Subcutaneous abdominal adipose tissue (tissue), 5 donors: ENCODE results near the gene CEP78.

Experiments used
- H3K27ac ChIP-seq: one replicate; pipeline ENCODE4 v1.7.0; 2013; ENCODE audit warnings: low read depth, mild to moderate bottlenecking, inconsistent platforms, low read length, moderate library complexity
- H3K27me3 ChIP-seq, 5 donors: one replicate each; pipeline ENCODE4 v1.7.0; 2013; ENCODE audit warnings: low read length in 5 of 5, inconsistent platforms in 1 of 5; ENCODE audit not compliant: control insufficient read depth in 5 of 5, insufficient read depth in 4 of 5
- H3K36me3 ChIP-seq, 5 donors: one replicate each; pipeline ENCODE4 v1.7.0; 2013; ENCODE audit warnings: low read length in 5 of 5; ENCODE audit not compliant: control insufficient read depth in 5 of 5, insufficient read depth in 5 of 5
- H3K4me1 ChIP-seq, 5 donors: one replicate each; pipeline ENCODE4 v1.7.0; 2013; ENCODE audit warnings: low read length in 5 of 5, mild to moderate bottlenecking in 3 of 5, moderate library complexity in 1 of 5; ENCODE audit not compliant: control insufficient read depth in 5 of 5, insufficient read depth in 5 of 5
- H3K4me3 ChIP-seq, 5 donors: one replicate each; pipeline ENCODE4 v1.7.0; 2013; ENCODE audit warnings: low read length in 5 of 5, low read depth in 1 of 5
- H3K9ac ChIP-seq, 5 donors: one replicate each; pipeline ENCODE4 v1.7.0; 2013; ENCODE audit warnings: low read length in 5 of 5, mild to moderate bottlenecking in 4 of 5, moderate library complexity in 3 of 5
- H3K9me3 ChIP-seq, 5 donors: one replicate each; pipeline ENCODE4 v1.7.0; 2013; ENCODE audit warnings: low read length in 5 of 5; ENCODE audit not compliant: control insufficient read depth in 5 of 5
- donor health status: healthy.
- donor health status: healthy.
- donor health status: healthy.
- donor health status: healthy.
- donor health status: healthy.

Gene CEP78

DNA sequence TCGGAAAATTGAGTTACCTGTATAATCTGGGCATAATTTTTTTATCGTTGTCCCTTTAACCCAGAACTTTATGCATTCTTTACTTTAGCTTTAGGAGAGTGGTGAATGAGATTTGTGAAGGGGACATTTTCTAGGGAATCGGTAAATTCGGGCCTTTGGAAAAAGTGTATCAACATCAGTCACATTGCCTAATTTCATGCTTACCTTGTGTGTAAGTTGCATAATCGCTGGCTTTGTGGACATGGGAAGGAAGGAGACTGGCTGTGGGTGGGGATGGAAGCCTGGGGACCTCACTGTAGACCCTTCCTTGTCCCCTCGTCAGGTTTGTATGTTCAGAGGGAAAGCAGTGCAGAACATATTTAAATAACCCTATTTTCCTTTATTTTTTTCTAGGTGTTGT is 64.3 kb downstream of the CEP78 start:
- peaks cover 0 to 11% (median 3%) of the 10 kb centered on the region in 5 donors for H3K27me3 ChIP-seq
- H3K9me3 ChIP-seq: no peaks in the 10 kb centered on the region
- H3K4me3 ChIP-seq: no peak overlapping the region
- peaks cover 2 to 30% (median 26%) of the 10 kb centered on the region in 5 donors for H3K4me1 ChIP-seq
- no peak overlapping the region for H3K9ac ChIP-seq
- no peaks in the 10 kb centered on the region for H3K36me3 ChIP-seq
- H3K27ac ChIP-seq: no peak overlapping the region

DNA sequence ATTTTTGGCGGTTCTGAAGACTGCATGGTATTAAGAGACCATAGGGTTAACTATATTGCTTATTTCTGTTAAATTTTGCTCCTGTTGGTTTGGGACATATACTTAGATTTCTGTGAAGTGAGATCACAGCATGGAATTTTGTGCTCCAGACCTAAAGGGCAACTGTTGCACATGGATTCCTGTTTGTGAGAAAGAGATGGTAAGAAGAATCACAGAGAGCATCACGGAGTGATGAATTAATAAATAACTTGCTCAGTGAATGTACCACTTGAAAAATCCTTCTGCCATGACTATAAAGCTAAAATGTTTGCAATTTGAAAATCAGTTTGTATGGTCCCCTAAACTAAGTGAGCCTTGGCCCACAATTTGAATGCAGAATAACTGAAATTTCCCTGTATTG is 65.6 kb downstream of the CEP78 start:
- Histone ChIP-seq H3K36me3 (no peaks in the 10 kb centered on the region), H3K4me3 (no peak overlapping the region), H3K27me3 (peaks cover 0 to 11% (median 3%) of the 10 kb centered on the region in 5 donors), H3K27ac (no peak overlapping the region), H3K9ac (no peak overlapping the region), H3K4me1 (peaks cover 2 to 22% (median 19%) of the 10 kb centered on the region in 5 donors), H3K9me3 (no peaks in the 10 kb centered on the region)

GRCh38 chr9:78303377-78304062 is 67.6 kb downstream of the CEP78 start:
- no peak overlapping the region for H3K9ac ChIP-seq
- H3K4me1 ChIP-seq: peaks cover 0 to 12% (median 5%) of the 10 kb centered on the region in 5 donors
- no peaks in the 10 kb centered on the region for H3K36me3 ChIP-seq
- no peak overlapping the region for H3K4me3 ChIP-seq
- no peak overlapping the region for H3K27ac ChIP-seq
- H3K9me3 ChIP-seq: no peaks in the 10 kb centered on the region
- peaks cover 0 to 4% (median 0%) of the 10 kb centered on the region in 5 donors for H3K27me3 ChIP-seq

GRCh38 chr9:78304357-78304756 is 68.5 kb downstream of the CEP78 start:
- peaks cover 0 to 12% (median 5%) of the 10 kb centered on the region in 5 donors for H3K4me1 ChIP-seq
- peaks cover 0 to 4% (median 0%) of the 10 kb centered on the region in 5 donors for H3K27me3 ChIP-seq
- no peaks in the 10 kb centered on the region for H3K36me3 ChIP-seq
- H3K4me3 ChIP-seq: no peak overlapping the region
- H3K27ac ChIP-seq: no peak overlapping the region
- H3K9me3 ChIP-seq: no peaks in the 10 kb centered on the region
- no peak overlapping the region for H3K9ac ChIP-seq

DNA sequence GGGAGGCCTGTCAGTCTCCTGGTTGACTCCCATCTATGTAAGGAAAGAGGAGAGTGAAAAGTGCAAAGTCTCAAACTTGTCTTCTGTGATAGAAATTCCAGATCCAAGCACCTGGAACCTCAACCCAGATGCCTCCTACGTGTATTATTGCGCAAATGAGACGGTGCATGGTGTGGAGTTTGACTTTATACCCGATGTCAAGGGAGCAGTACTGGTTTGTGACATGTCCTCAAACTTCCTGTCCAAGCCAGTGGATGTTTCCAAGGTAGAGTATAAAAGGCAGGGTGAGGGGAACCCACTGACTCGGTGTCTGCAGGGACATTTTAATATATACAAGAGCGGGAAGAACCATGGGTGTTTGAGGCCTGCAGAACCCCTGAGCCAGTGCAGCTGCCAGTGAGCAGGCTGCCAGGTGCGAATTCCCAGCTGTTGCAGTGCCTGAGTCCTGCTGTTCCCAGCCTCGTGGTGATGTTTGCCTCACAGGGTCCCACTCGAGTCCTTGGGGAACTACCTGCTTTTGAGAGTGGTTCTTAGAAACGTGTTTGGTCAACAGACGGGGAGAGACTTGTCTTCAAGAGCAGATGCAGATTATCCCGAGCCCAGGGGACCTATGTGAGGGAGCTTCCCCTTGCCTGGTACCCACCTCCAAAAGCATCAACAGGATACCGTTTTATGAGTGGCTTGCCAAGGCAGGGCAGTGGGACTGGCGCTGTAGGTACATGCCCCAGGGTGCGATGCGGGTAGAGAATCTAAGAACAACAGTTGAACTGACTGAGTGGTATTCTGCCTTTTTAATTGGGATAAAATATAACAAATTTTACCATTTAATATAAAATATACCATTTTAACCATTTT is 70.6 kb downstream of the CEP78 start:
- Histone ChIP-seq H3K4me3 (no peak overlapping the region), H3K36me3 (peaks cover 0 to 2% (median 0%) of the 10 kb centered on the region in 5 donors), H3K27me3 (no peaks in the 10 kb centered on the region), H3K9ac (no peak overlapping the region), H3K9me3 (no peaks in the 10 kb centered on the region), H3K4me1 (peaks cover 0 to 12% (median 5%) of the 10 kb centered on the region in 5 donors), H3K27ac (no peak overlapping the region)

DNA sequence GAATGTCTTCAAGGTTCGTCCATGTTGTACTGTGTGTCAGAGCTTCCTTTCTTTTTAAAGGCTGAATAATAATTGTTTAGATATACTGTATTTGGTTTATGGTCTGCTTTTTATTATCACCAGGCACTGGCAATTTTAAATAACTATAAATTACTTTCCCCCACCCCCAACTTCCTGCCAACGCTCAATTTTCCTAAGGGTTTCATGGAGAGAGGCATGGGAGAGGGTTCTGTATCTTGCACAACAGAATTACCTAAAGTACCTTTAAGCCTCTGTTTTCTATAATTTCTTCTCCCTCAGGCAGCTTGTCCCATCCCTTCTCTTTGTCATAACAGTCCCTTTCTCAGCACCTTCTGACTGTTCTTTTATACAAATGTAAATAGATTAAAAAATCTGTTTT is 71.5 kb downstream of the CEP78 start:
- Histone ChIP-seq H3K9ac (no peak overlapping the region), H3K4me1 (peaks cover 0 to 12% (median 5%) of the 10 kb centered on the region in 5 donors), H3K27me3 (no peaks in the 10 kb centered on the region), H3K4me3 (no peak overlapping the region), H3K9me3 (no peaks in the 10 kb centered on the region), H3K27ac (no peak overlapping the region), H3K36me3 (peaks cover 0 to 2% (median 0%) of the 10 kb centered on the region in 5 donors)

- Histone ChIP-seq H3K4me1 (peaks cover 0 to 10% (median 5%) of the 10 kb centered on the region in 5 donors), H3K9me3 (no peaks in the 10 kb centered on the region), H3K27ac (no peak overlapping the region), H3K4me3 (no peak overlapping the region), H3K27me3 (no peaks in the 10 kb centered on the region), H3K36me3 (peaks cover 0 to 2% (median 0%) of the 10 kb centered on the region in 5 donors), H3K9ac (no peak overlapping the region)
These were observed 73.2 kb downstream of the CEP78 start for GRCh38 chr9:78309066-78309465.

DNA sequence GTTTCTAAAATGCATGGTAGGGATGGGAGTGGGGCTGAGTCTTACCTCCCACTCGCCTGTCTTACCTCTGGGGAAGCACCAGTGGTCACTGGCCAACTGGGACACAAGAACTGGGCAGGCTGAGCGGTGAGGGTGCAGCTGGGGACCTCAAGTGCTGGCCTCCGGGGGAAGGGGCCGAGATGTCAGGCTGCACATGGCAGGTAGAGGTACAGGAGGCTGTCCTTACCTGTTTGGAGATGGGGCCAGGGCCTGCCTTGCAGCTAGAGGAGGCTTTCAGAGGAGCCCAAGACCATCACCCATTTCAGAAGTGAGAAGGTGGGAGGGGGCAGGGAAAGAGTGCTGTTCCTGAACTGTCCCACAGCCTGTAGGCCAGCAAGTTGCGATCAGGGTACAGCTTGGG is 75.2 kb downstream of the CEP78 start:
- no peak overlapping the region for H3K4me3 ChIP-seq
- H3K27me3 ChIP-seq: no peaks in the 10 kb centered on the region
- no peak overlapping the region for H3K27ac ChIP-seq
- no peaks in the 10 kb centered on the region for H3K9me3 ChIP-seq
- no peak overlapping the region for H3K9ac ChIP-seq
- H3K36me3 ChIP-seq: peaks cover 0 to 2% (median 0%) of the 10 kb centered on the region in 5 donors
- H3K4me1 ChIP-seq: peaks cover 1 to 21% (median 18%) of the 10 kb centered on the region in 5 donors

- Histone ChIP-seq H3K27ac (no peak overlapping the region), H3K36me3 (peaks cover 0 to 2% (median 0%) of the 10 kb centered on the region in 5 donors), H3K9me3 (no peaks in the 10 kb centered on the region), H3K4me3 (no peak overlapping the region), H3K4me1 (peaks cover 1 to 28% (median 24%) of the 10 kb centered on the region in 5 donors), H3K9ac (no peak overlapping the region), H3K27me3 (no peaks in the 10 kb centered on the region)
These were observed 76.1 kb downstream of the CEP78 start for GRCh38 chr9:78311886-78312524.
